Skeletal muscle tissue (tissue), 4 donors: ENCODE data around the gene CCDC15. TPM values are rescaled to one million over a fixed set of nuclear protein-coding genes. Genes with fewer than 3 reads are reported as not detected.

Source experiments
- H3K27ac ChIP-seq: one replicate; pipeline ENCODE4 v1.7.0; 2013; ENCODE audit warnings: mild to moderate bottlenecking, low read depth, low read length, inconsistent platforms
- H3K27me3 ChIP-seq, 3 donors: one replicate each; pipeline ENCODE4 v1.7.0; 2013; ENCODE audit warnings: low read length in 3 of 3; ENCODE audit not compliant: control insufficient read depth in 3 of 3, insufficient read depth in 3 of 3
- H3K36me3 ChIP-seq, 3 donors: one replicate each; pipeline ENCODE4 v1.7.0; 2013; ENCODE audit warnings: low read length in 3 of 3; ENCODE audit not compliant: control insufficient read depth in 3 of 3, insufficient read depth in 3 of 3
- H3K4me1 ChIP-seq, 3 donors: one replicate each; pipeline ENCODE4 v1.7.0; 2013; ENCODE audit warnings: low read length in 3 of 3, mild to moderate bottlenecking in 3 of 3; ENCODE audit not compliant: control insufficient read depth in 3 of 3, insufficient read depth in 3 of 3
- H3K4me3 ChIP-seq, 3 donors: one replicate each; pipeline ENCODE4 v1.7.0; 2013; ENCODE audit warnings: low read length in 3 of 3
- H3K9ac ChIP-seq, 3 donors: one replicate each; pipeline ENCODE4 v1.7.0; 2013; ENCODE audit warnings: low read length in 3 of 3, mild to moderate bottlenecking in 3 of 3, moderate library complexity in 2 of 3, low read depth in 1 of 3
- H3K9me3 ChIP-seq, 3 donors: one replicate each; pipeline ENCODE4 v1.7.0; 2013; ENCODE audit warnings: low read length in 3 of 3; ENCODE audit not compliant: control insufficient read depth in 3 of 3
- total RNA-seq: library from RNA; depleted of rRNA; stranded (reverse); fragments of >200 nt; gene quantifications from one replicate; pipeline ENCODE4 v1.2.3, GENCODE V29; 2014
- donor health status: Osteomylitis.

CCDC15 gene
- 2.6 TPM for total RNA-seq

DNA sequence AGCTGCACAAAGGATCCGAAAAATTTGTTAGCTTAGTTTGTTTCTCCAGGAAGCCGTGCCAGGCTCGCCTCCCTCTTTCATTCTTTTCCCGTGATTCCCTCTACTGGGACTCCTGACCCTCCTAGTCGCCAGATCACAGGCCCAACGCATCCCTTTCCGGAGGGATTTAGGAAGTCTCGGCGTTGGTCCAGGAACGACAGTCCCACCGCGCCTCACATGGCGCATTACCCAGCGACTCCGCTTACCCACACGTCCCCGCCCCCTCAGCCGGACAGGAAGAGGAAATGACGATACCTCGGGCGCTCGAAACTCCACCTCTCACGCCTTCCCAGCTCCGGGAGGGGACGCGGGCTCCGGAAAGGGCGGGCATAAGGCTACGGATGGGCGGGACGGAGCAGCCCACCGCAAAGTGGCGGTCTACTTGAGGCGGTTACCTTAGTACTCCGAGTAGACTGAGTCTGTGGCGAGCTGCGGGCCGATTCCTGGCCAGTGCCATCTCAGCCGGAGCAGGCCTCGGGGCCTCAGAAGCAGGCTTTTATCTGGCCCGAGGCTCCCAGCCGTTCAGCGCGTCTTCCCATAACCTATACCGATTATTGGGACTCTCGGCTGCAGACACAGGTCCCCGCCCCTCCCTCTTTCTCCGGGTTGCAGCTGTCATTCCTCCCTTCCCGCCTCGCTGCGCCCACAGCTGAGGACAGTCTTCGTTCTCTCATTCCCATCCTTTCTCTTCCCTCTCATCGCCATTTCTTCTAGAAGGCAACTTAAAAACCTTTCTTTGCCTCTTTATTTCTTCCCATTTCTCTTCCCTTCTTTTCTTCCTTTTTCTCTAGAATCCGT is at the start of gene CCDC15:
Gene CCDC15, plus strand, starts transcription at position 450 of the 837 bp plus-strand sequence. CDS start 531 bp downstream, outside the sequence.
- Histone ChIP-seq H3K9me3 (no peaks in the 10 kb centered on the region), H3K4me3 (peak within 1 kb of the TSS; percentile 83 to 95 (median 94)), H3K36me3 (no peaks in the 10 kb centered on the region), H3K27ac (peak within 1 kb of the TSS; percentile 79), H3K27me3 (no peaks in the 10 kb centered on the region), H3K4me1 (peaks cover 9 to 14% (median 9%) of the 10 kb centered on the region in 3 donors), H3K9ac (peak within 1 kb of the TSS; percentile 84 to 88 (median 87))

DNA sequence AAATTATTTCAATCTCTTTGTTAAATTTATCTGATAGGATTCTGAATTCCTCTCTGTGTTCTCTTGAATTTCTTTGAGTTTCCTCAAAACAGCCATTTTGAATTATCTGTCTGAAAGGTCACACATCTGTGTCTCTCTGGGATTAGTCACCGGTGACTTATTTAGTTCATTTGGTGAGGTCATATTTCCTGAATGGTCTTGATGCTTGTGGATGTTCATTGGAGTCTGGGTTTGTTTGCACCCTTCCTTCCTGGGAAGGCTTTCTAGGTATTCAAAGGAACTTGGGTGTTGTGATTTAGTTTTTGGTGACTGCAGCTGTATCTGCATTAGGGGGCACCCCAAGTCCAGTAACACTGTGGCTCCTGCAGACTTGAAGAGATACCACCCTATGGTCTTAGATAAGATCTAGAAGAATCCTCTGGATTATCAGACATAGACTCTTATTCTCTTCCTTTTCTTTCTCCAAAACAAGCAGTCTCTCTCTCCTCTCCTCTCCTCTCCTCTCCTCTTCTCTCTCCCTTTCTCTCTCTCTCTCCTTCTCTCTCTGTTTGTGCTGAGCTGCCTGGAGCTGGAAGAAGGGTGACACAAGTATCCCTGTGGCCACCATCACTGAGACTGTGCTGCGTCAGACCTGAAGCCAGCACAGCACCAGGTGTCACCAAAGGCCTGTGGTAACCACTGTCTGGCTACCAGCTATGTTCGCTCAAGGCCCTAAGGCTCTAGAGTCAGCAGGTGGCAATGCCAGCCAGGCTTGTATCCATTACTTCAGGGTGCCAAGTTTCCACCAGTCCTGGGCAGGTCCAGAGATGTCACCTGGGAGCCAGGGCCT is 38.2 kb upstream of the CCDC15 start:
- Histone ChIP-seq H3K27ac (no peak overlapping the region), H3K36me3 (no peaks in the 10 kb centered on the region), H3K27me3 (peaks cover 0 to 9% (median 2%) of the 10 kb centered on the region in 3 donors), H3K9ac (no peak overlapping the region), H3K4me3 (no peak overlapping the region), H3K4me1 (peaks cover 1 to 6% (median 3%) of the 10 kb centered on the region in 3 donors), H3K9me3 (peaks cover 0 to 2% (median 0%) of the 10 kb centered on the region in 3 donors)

- Histone ChIP-seq H3K9ac (no peak overlapping the region), H3K4me3 (no peak overlapping the region), H3K36me3 (no peaks in the 10 kb centered on the region), H3K27ac (no peak overlapping the region), H3K9me3 (peaks cover 0 to 2% (median 0%) of the 10 kb centered on the region in 3 donors), H3K4me1 (peaks cover 2 to 7% (median 3%) of the 10 kb centered on the region in 3 donors), H3K27me3 (peaks cover 0 to 14% (median 2%) of the 10 kb centered on the region in 3 donors)
Observed at GRCh38 chr11:124916370-124916710, 37.7 kb upstream of the CCDC15 start.

DNA sequence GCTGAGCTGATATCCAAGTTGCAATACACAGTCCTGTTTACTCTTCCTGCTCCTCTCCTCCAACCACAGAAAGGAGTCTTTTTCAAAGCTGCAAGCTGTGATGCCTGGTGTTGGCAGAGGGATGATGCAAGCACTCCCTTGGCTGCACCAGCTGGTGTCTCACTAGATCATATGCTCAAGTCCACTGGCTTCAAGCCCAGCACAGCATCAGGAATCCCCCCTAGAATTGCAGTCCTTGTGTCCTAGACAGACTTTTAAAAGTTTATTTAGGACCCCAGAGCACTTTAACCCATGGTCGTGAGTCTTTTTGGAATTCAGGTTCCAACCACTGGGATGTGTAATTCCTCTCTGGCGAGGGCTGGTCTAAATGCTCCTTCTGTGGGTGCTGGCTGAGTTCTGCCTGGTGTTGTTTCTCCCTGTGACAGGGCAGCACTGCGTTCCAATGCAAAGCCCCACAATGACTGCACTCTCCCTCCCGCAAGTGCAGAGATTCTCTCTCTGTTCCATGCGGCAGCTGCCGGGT is 36.8 kb upstream of the CCDC15 start:
- Histone ChIP-seq H3K9me3 (peaks cover 0 to under 1% (median 0%) of the 10 kb centered on the region in 3 donors), H3K27me3 (peaks cover 0 to 21% (median 8%) of the 10 kb centered on the region in 3 donors), H3K27ac (no peak overlapping the region), H3K4me3 (no peak overlapping the region), H3K9ac (no peak overlapping the region), H3K4me1 (peaks cover 2 to 7% (median 3%) of the 10 kb centered on the region in 3 donors), H3K36me3 (no peaks in the 10 kb centered on the region)

- Histone ChIP-seq H3K9ac (no peak within 1 kb of the TSS), H3K36me3 (no peaks in the 10 kb centered on the region), H3K9me3 (no peaks in the 10 kb centered on the region), H3K27ac (no peak within 1 kb of the TSS), H3K4me1 (peaks cover 2 to 7% (median 3%) of the 10 kb centered on the region in 3 donors), H3K4me3 (no peak within 1 kb of the TSS), H3K27me3 (peaks cover 2 to 27% (median 16%) of the 10 kb centered on the region in 3 donors)
Observed at GRCh38 chr11:124918950-124919349, 35.1 kb upstream of the CCDC15 start, which contains the start of gene HEPN1. TSS of gene HEPN1 (plus strand) at chr11:124919250.

GRCh38 chr11:124919898-124920297 is 34.1 kb upstream of the CCDC15 start:
- Histone ChIP-seq H3K9me3 (no peaks in the 10 kb centered on the region), H3K36me3 (no peaks in the 10 kb centered on the region), H3K27ac (no peak overlapping the region), H3K4me1 (peaks cover 2 to 7% (median 3%) of the 10 kb centered on the region in 3 donors), H3K9ac (no peak overlapping the region), H3K27me3 (peaks cover 2 to 27% (median 16%) of the 10 kb centered on the region in 3 donors), H3K4me3 (no peak overlapping the region)

DNA sequence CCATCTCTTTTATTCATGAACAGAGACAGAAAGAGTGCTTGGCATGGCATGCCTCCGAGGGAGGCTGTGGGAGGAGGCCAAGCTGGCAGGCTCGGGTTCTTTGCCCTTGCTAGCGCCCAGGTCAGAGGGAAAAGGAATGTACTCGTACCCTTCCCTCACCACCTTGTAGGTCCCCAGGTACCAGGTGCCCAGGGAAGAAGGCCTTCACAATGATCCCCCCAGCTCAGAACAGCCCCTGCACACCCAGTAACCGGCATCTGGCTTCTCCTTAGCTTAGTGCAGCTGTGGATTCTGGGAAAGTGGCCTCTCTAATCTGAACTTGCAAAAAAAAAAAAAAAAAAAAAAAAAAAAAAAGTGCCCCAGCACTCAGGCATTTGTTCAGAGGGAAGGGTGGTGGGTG is 33.6 kb upstream of the CCDC15 start:
- Histone ChIP-seq H3K9me3 (no peaks in the 10 kb centered on the region), H3K4me1 (peaks cover 2 to 7% (median 3%) of the 10 kb centered on the region in 3 donors), H3K9ac (no peak overlapping the region), H3K27me3 (peaks cover 2 to 27% (median 16%) of the 10 kb centered on the region in 3 donors), H3K27ac (no peak overlapping the region), H3K36me3 (no peaks in the 10 kb centered on the region), H3K4me3 (peak overlapping the region in 1 of 3 donors; percentile 20)

GRCh38 chr11:124920870-124921609 is 33.0 kb upstream of the CCDC15 start:
- Histone ChIP-seq H3K36me3 (no peaks in the 10 kb centered on the region), H3K27ac (peak overlapping the region; percentile 5), H3K9me3 (no peaks in the 10 kb centered on the region), H3K9ac (peak overlapping the region in 2 of 3 donors; percentile 20 to 62), H3K27me3 (peaks cover 2 to 27% (median 16%) of the 10 kb centered on the region in 3 donors), H3K4me1 (peaks cover 2 to 7% (median 3%) of the 10 kb centered on the region in 3 donors), H3K4me3 (peak overlapping the region; percentile 20 to 67 (median 65))

- H3K9ac ChIP-seq = no peak overlapping the region
- no peaks in the 10 kb centered on the region for H3K9me3 ChIP-seq
- peaks cover 2 to 27% (median 16%) of the 10 kb centered on the region in 3 donors for H3K27me3 ChIP-seq
- peaks cover 2 to 7% (median 3%) of the 10 kb centered on the region in 3 donors for H3K4me1 ChIP-seq
- H3K36me3 ChIP-seq = no peaks in the 10 kb centered on the region
- no peak overlapping the region for H3K27ac ChIP-seq
- no peak overlapping the region for H3K4me3 ChIP-seq
Observed at GRCh38 chr11:124922831-124923230, 31.2 kb upstream of the CCDC15 start.
